GM12878 (cell line): ENCODE data around the gene DENND6B. TPM values are rescaled to one million over a fixed set of nuclear protein-coding genes. Genes with fewer than 3 reads are reported as not detected.

Source experiments
- ATAC-seq: fragments of 200-7000 bp; cut with Tn5 transposase; 3 replicates; pipeline ENCODE4 v1.9.1; 2020; ENCODE audit warnings: mild to moderate bottlenecking, moderate library complexity
- BruUV-seq: library from RNA; stranded (reverse); fragments of 400-500 nt; replicated peaks from 2 replicates; lab custom pipeline; 2021; lab: Mats Ljungman, UMichigan
- CTCF ChIA-PET: fragments of 300-600 bp; sonication (Branson Sonifier 250); formaldehyde crosslinking; extraction: SDS; loops from one replicate; lab custom pipeline; 2021; ENCODE audit warnings: inconsistent platforms; lab: Yijun Ruan, JAX
- POLR2A ChIA-PET: fragments of 350-600 bp; formaldehyde crosslinking; extraction: SDS; loops from one replicate; lab custom pipeline; 2021; ENCODE audit warnings: inconsistent platforms; lab: Charles Lee
- RAD21 ChIA-PET: fragments of 300-600 bp; sonication (Branson Sonifier 250); formaldehyde crosslinking; loops from one replicate; lab custom pipeline; 2023; ENCODE audit warnings: antibody characterized with exemption; ENCODE audit not compliant: unreplicated experiment; lab: Charles Lee
- SMC1A ChIA-PET: fragments of 300-600 bp; sonication (Branson Sonifier 250); formaldehyde crosslinking; loops from one replicate; lab custom pipeline; 2023; ENCODE audit not compliant: unreplicated experiment, uncharacterized antibody; lab: Charles Lee
- DNase-seq: peaks from one replicate; pipeline ENCODE4 v3.0.0-alpha.2; 2011; ENCODE audit warnings: low read depth, low spot score
- FAIRE-seq: peaks from 3 replicates; lab custom pipeline; 2011; peaks lifted over from hg19 to GRCh38; lab: Jason Lieb, UNC
- H2AFZ ChIP-seq: 2 replicates; pipeline ENCODE4 v1.6.0; 2011; ENCODE audit warnings: low read depth, low read length, control low read depth; ENCODE audit not compliant: control insufficient read depth
- H3K27ac ChIP-seq: 2 replicates; pipeline ENCODE4 v1.5.1; 2011; ENCODE audit warnings: control low read depth; ENCODE audit not compliant: control insufficient read depth, insufficient read depth
- H3K27me3 ChIP-seq, 2 experiments: replicated peaks in 1 of 2; 2 replicates each; pipeline versions ENCODE4 v1.6.0 to v1.6.1; 2011; ENCODE audit warnings: low read length in 1 of 2; ENCODE audit not compliant: control insufficient read depth in 2 of 2, insufficient read depth in 2 of 2
- H3K36me3 ChIP-seq, 2 experiments: 2 replicates each; pipeline ENCODE4 v1.5.1; 2011; ENCODE audit warnings: low read length in 1 of 2; ENCODE audit not compliant: control insufficient read depth in 2 of 2, insufficient read depth in 2 of 2
- H3K4me1 ChIP-seq: 2 replicates; pipeline ENCODE4 v1.6.1; 2011; ENCODE audit warnings: mild to moderate bottlenecking, low read length, moderate library complexity, mixed read lengths; ENCODE audit not compliant: control insufficient read depth, insufficient read depth
- H3K4me2 ChIP-seq: 2 replicates; pipeline ENCODE4 v1.6.0; 2011; ENCODE audit warnings: control low read depth; ENCODE audit not compliant: control insufficient read depth, insufficient read depth
- H3K4me3 ChIP-seq: fragments of 200-600 bp; sonication (generic); 2 replicates; pipeline ENCODE4 v1.5.1; 2016
- H3K79me2 ChIP-seq: 2 replicates; pipeline ENCODE4 v1.6.0; 2011; ENCODE audit warnings: low read length; ENCODE audit not compliant: control insufficient read depth, insufficient read depth
- H3K9ac ChIP-seq: 2 replicates; pipeline ENCODE4 v1.8.0; 2011; ENCODE audit warnings: low read length, control low read depth, mixed read lengths; ENCODE audit not compliant: control insufficient read depth, insufficient read depth
- H3K9me3 ChIP-seq: replicated peaks from 3 replicates; pipeline ENCODE4 v1.5.1; 2011; ENCODE audit warnings: mild to moderate bottlenecking, low read length; ENCODE audit not compliant: control insufficient read depth, insufficient read depth
- H4K20me1 ChIP-seq: 2 replicates; pipeline ENCODE4 v1.6.0; 2011; ENCODE audit not compliant: control insufficient read depth, insufficient read depth
- FOXM1 ChIP-seq: IDR thresholded peaks from 2 replicates; pipeline ENCODE4 v1.6.1; 2012; ENCODE audit warnings: low read depth, mild to moderate bottlenecking, inconsistent platforms, low read length, moderate library complexity
- GABPA ChIP-seq: IDR thresholded peaks from 2 replicates; pipeline ENCODE4 v1.6.1; 2014; ENCODE audit warnings: antibody characterized with exemption, low read depth, mild to moderate bottlenecking, inconsistent platforms
- LARP7 ChIP-seq: fragments of 450-650 bp; IDR thresholded peaks from 2 replicates; pipeline ENCODE4 v1.6.1; 2017; ENCODE audit warnings: mild to moderate bottlenecking
- MXI1 ChIP-seq: fragments of 150-350 bp; IDR thresholded peaks from 2 replicates; pipeline ENCODE4 v1.6.1; 2011; ENCODE audit warnings: low read depth, mild to moderate bottlenecking, inconsistent platforms, low read length, improper control_type of control experiment
- NFIC ChIP-seq: IDR thresholded peaks from 2 replicates; pipeline ENCODE4 v1.6.1; 2012; ENCODE audit warnings: low read depth, mild to moderate bottlenecking, inconsistent platforms, low read length, moderate library complexity
- NFYA ChIP-seq: IDR thresholded peaks from 2 replicates; pipeline ENCODE4 v1.6.1; 2011; ENCODE audit warnings: low read depth, mild to moderate bottlenecking, low read length, improper control_type of control experiment, borderline replicate concordance
- NR2C2 ChIP-seq: IDR thresholded peaks from 2 replicates; pipeline ENCODE4 v1.6.1; 2011; ENCODE audit warnings: borderline replicate concordance, low read depth; ENCODE audit not compliant: control insufficient read depth, insufficient read length
- STAT1 ChIP-seq: fragments of 450-650 bp; conservative IDR thresholded peaks from 2 replicates; pipeline ENCODE4 v1.6.1; 2014; ENCODE audit warnings: antibody characterized with exemption, mild to moderate bottlenecking
- TARDBP ChIP-seq: IDR thresholded peaks from 2 replicates; pipeline ENCODE4 v1.6.1; 2016; ENCODE audit warnings: borderline replicate concordance
- YY1 ChIP-seq: IDR thresholded peaks from 2 replicates; pipeline ENCODE4 v1.6.1; 2011; ENCODE audit warnings: low read depth, mild to moderate bottlenecking, low read length
- ZNF217 ChIP-seq: fragments of 450-650 bp; IDR thresholded peaks from 2 replicates; pipeline ENCODE4 v1.6.1; 2017; ENCODE audit warnings: antibody characterized with exemption, mild to moderate bottlenecking
- ZZZ3 ChIP-seq: IDR thresholded peaks from 2 replicates; pipeline ENCODE4 v1.6.1; 2011; ENCODE audit warnings: low read depth; ENCODE audit not compliant: control insufficient read depth, insufficient read length
- WGBS: methylation state at CpG from one replicate; pipeline ENCODE4 v1.1.6; 2016; ENCODE audit warnings: low lambda C conversion rate; ENCODE audit not compliant: insufficient replicate concordance, insufficient coverage; ENCODE audit errors: missing lambda C conversion rate; 5-methylcytosine and 5-hydroxymethylcytosine counted together
- in situ Hi-C: fragments of 300-500 bp; cut with MboI; formaldehyde crosslinking; loops from 9 replicates; pipeline ENCODE4 v1.14.3; 2018; ENCODE audit warnings: mixed read lengths
- intact Hi-C: fragments of 100-400 bp; cut with micrococcal nuclease; formaldehyde crosslinking; loops from one replicate; pipeline ENCODE4 v1.14.2; 2022; ENCODE audit not compliant: unreplicated experiment
- polyA plus RNA-seq, 11 experiments: library from polyadenylated mRNA; depleted of rRNA in 4 of 11; unstranded in 6 of 11; stranded (reverse) in 5 of 11; fragments of >200 nt; fragmentation: Nextera tagmentation in 4 of 11; fragmentation: Illumina TruSeq in 1 of 11; extraction: Ambion mirVana in 4 of 11; extraction: Trizol in 1 of 11; gene quantifications; 1 replicate in 1 of 11; 2 replicates in 10 of 11; pipeline versions ENCODE4 v1.2.1 to v1.2.3, GENCODE V29; 2011 to 2016; ENCODE audit warnings: inconsistent platforms in 2 of 11, missing spikeins in 2 of 11, low read depth in 1 of 11
- total RNA-seq, 4 experiments: library from RNA; depleted of rRNA in 3 of 4; stranded (reverse); fragments of >200 nt in 3 of 4; fragmentation: Illumina TruSeq in 1 of 4; extraction: Trizol in 1 of 4; gene quantifications; 2 replicates each; pipeline versions ENCODE4 v1.2.1 to v1.2.3, GENCODE V29; 2013 to 2021
- TF ChIP-seq, protein P1 (sequence below): fragments of 450-650 bp; IDR thresholded peaks from 2 replicates; pipeline ENCODE4 v1.6.1; 2018; ENCODE audit warnings: mild to moderate bottlenecking, low read depth, moderate library complexity; ENCODE audit not compliant: partially characterized antibody
- TF ChIP-seq, protein P2 (sequence below): fragments of 450-650 bp; IDR thresholded peaks from 2 replicates; pipeline ENCODE4 v1.6.1; 2017; ENCODE audit warnings: low read depth, mild to moderate bottlenecking, moderate library complexity
- TF ChIP-seq, protein P3 (sequence below): fragments of 450-650 bp; formaldehyde crosslinking; IDR thresholded peaks from 2 replicates; pipeline ENCODE4 v1.4.0; 2022; ENCODE audit warnings: mild to moderate bottlenecking, moderate library complexity

DENND6B gene
- total and polyA plus RNA-seq, 10 of the 15 experiments (the other 5 are each of a cell fraction or from before 2014, with no cell fraction given), result 0.72 to 11.3 (median 6.2) TPM

GRCh38 chr22:50271519-50271970 is 55.3 kb downstream of the DENND6B start:
- DNase-seq (no peak), ATAC-seq (peak; percentile 54), FAIRE-seq (no peak)
- Histone ChIP-seq H2AFZ (no peak overlapping the region), H3K79me2 (no peaks in the 10 kb centered on the region), H3K4me1 (peaks cover 10% of the 10 kb centered on the region), H3K4me2 (peak overlapping the region; percentile 93), H3K9me3 (no peaks in the 10 kb centered on the region), H3K9ac (no peak overlapping the region), H4K20me1 (no peaks in the 10 kb centered on the region), H3K27me3 (no peaks in the 10 kb centered on the region), H3K36me3 (peaks cover 0 to 11% of the 10 kb centered on the region in 2 experiments; a peak in 2 of 4 replicates), H3K27ac (no peak overlapping the region), H3K4me3 (peak overlapping the region; percentile 76)
- CTCF ChIA-PET, result interaction anchor here (1.1 to 2.9 kb wide), 7 partner anchors 20 to 57 kb away, joined by 3 to 20 read pairs (median 5); partner anchors contain the start of gene HDAC10
- 1% methylated on average over 23 of the region's 45 CpGs for WGBS
- intact Hi-C loops, result no loop called here
- no TSS peak for BruUV-seq
- in situ Hi-C loops, result no loop called here
- SMC1A ChIA-PET, result interaction anchor here (0.9 to 2.0 kb wide), 2 partner anchors 31 to 52 kb away, joined by 3 to 4 read pairs; no protein-coding TSS in a partner anchor
- RAD21 ChIA-PET, result interaction anchor here (1.0 to 1.3 kb wide), 2 partner anchors 52 to 69 kb away, joined by 3 to 5 read pairs; no protein-coding TSS in a partner anchor
- POLR2A ChIA-PET, result interaction anchor here (0.6 to 2.1 kb wide), 5 partner anchors 9 to 31 kb away, joined by 3 to 7 read pairs (median 5); partner anchors contain the start of genes HDAC10 and TUBGCP6
- TF ChIP-seq, protein P1, sequence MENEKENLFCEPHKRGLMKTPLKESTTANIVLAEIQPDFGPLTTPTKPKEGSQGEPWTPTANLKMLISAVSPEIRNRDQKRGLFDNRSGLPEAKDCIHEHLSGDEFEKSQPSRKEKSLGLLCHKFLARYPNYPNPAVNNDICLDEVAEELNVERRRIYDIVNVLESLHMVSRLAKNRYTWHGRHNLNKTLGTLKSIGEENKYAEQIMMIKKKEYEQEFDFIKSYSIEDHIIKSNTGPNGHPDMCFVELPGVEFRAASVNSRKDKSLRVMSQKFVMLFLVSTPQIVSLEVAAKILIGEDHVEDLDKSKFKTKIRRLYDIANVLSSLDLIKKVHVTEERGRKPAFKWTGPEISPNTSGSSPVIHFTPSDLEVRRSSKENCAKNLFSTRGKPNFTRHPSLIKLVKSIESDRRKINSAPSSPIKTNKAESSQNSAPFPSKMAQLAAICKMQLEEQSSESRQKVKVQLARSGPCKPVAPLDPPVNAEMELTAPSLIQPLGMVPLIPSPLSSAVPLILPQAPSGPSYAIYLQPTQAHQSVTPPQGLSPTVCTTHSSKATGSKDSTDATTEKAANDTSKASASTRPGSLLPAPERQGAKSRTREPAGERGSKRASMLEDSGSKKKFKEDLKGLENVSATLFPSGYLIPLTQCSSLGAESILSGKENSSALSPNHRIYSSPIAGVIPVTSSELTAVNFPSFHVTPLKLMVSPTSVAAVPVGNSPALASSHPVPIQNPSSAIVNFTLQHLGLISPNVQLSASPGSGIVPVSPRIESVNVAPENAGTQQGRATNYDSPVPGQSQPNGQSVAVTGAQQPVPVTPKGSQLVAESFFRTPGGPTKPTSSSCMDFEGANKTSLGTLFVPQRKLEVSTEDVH, result no peak
- TF ChIP-seq NFIC (no peak), GABPA (no peak), YY1 (0 out of 2 replicates have a peak, but pooled peaks have one; percentile 21), STAT1 (no peak), MXI1 (no peak), TARDBP (no peak), NFYA (no peak), ZZZ3 (no peak), LARP7 (0 out of 2 replicates have a peak, but pooled peaks have one; percentile 21), ZNF217 (no peak), NR2C2 (no peak), FOXM1 (no peak)
- TF ChIP-seq, protein P2, sequence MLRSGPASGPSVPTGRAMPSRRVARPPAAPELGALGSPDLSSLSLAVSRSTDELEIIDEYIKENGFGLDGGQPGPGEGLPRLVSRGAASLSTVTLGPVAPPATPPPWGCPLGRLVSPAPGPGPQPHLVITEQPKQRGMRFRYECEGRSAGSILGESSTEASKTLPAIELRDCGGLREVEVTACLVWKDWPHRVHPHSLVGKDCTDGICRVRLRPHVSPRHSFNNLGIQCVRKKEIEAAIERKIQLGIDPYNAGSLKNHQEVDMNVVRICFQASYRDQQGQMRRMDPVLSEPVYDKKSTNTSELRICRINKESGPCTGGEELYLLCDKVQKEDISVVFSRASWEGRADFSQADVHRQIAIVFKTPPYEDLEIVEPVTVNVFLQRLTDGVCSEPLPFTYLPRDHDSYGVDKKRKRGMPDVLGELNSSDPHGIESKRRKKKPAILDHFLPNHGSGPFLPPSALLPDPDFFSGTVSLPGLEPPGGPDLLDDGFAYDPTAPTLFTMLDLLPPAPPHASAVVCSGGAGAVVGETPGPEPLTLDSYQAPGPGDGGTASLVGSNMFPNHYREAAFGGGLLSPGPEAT, result no peak
- TF ChIP-seq, protein P3, sequence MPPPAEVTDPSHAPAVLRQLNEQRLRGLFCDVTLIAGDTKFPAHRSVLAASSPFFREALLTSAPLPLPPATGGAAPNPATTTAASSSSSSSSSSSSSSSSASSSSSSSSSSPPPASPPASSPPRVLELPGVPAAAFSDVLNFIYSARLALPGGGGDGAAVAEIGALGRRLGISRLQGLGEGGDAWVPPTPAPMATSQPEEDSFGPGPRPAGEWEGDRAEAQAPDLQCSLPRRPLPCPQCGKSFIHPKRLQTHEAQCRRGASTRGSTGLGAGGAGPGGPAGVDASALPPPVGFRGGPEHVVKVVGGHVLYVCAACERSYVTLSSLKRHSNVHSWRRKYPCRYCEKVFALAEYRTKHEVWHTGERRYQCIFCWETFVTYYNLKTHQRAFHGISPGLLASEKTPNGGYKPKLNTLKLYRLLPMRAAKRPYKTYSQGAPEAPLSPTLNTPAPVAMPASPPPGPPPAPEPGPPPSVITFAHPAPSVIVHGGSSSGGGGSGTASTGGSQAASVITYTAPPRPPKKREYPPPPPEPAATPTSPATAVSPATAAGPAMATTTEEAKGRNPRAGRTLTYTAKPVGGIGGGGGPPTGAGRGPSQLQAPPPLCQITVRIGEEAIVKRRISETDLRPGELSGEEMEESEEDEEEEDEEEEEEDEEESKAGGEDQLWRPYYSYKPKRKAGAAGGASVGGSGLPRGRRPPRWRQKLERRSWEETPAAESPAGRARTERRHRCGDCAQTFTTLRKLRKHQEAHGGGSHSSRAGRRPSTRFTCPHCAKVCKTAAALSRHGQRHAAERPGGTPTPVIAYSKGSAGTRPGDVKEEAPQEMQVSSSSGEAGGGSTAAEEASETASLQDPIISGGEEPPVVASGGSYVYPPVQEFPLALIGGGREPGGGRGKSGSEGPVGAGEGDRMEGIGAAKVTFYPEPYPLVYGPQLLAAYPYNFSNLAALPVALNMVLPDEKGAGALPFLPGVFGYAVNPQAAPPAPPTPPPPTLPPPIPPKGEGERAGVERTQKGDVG (CRISPR knock-in tag), result no peak
